Left lung (tissue), 10 donors: ENCODE results near the gene FA2H. TPM values are rescaled to one million over a fixed set of nuclear protein-coding genes. Genes with fewer than 3 reads are reported as not detected.

Experiments used
- ATAC-seq: fragments of 200-7000 bp; cut with Tn5 transposase; one replicate; pipeline ENCODE4 v1.9.1; 2020; ENCODE audit warnings: moderate library complexity
- DNase-seq, 4 donors: peaks; one replicate each; pipeline ENCODE4 v3.0.0-alpha.2; 2013 to 2020
- H3K27ac ChIP-seq, 2 donors: fragments of 200-600 bp; sonication (generic) in 1 of 2; one replicate each; pipeline versions ENCODE4 v1.5.0 to v1.8.0; 2020 to 2021
- H3K27me3 ChIP-seq, 2 donors: fragments of 200-600 bp; sonication (generic) in 1 of 2; one replicate each; pipeline versions ENCODE4 v1.5.0 to v1.8.0; 2020 to 2021
- H3K36me3 ChIP-seq, 2 donors: fragments of 200-600 bp; sonication (generic) in 1 of 2; one replicate each; pipeline versions ENCODE4 v1.5.0 to v1.8.0; 2020 to 2021
- H3K4me1 ChIP-seq, 2 donors: fragments of 200-600 bp; one replicate each; pipeline ENCODE4 v1.8.0; 2021
- H3K4me3 ChIP-seq, 2 donors: fragments of 200-600 bp; sonication (generic) in 1 of 2; one replicate each; pipeline versions ENCODE4 v1.5.0 to v1.8.0; 2020 to 2021; ENCODE audit warnings: mild to moderate bottlenecking in 1 of 2
- H3K9me3 ChIP-seq, 2 donors: fragments of 200-600 bp; sonication (generic) in 1 of 2; one replicate each; pipeline versions ENCODE4 v1.5.0 to v1.8.0; 2020 to 2021
- intact Hi-C, 2 donors: fragments of 100-400 bp; cut with DNase I; formaldehyde crosslinking; loops; one replicate each; pipeline versions ENCODE4 v1.11.2 to v1.14.2; 2022
- polyA plus RNA-seq, 6 donors: library from polyadenylated mRNA; unstranded; fragments of 120-200 nt; gene quantifications; one replicate each; pipeline ENCODE4 v1.2.1, GENCODE V29; 2013; ENCODE audit not compliant: insufficient read length in 6 of 6
- total RNA-seq, 2 donors: library from RNA; stranded (reverse); fragmentation: NEBNext Ultra II Directional; extraction: Animal tissue kit (Norgen Biotek cat#: 25700); gene quantifications; one replicate each; pipeline ENCODE4 v1.2.1, GENCODE V29; 2021
- TF ChIP-seq, protein P1 (sequence below), 2 donors: fragments of 200-600 bp; sonication (generic) in 1 of 2; IDR thresholded peaks; one replicate each; pipeline versions ENCODE4 v1.5.0 to v1.8.0; 2021; ENCODE audit warnings: antibody characterized with exemption in 2 of 2
- donor health status: DM: no; HTN: yes; CAD: no.
- donor health status: DM: no; HTN: no; CAD: no.

FA2H gene
- total and polyA plus RNA-seq, 8 donors = 3.3 to 7.3 (median 5.6) TPM

DNA sequence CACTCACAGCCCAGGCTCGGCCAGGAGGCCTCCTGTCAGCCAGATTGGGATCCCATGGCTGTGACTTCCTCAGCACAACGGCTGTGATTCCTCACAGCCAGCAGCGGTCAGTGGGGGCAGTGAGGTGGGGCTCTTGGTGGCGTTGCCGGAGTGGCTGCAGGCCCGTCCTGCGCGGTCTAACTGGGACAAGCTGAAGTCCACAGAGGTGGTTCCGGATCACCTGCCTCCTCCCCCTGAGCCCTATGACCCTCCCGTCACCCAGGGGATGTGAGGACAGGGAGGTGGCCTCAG, 39.5 kb downstream of the FA2H start:
- no peaks in the 10 kb centered on the region for H3K4me1 ChIP-seq
- no peaks in the 10 kb centered on the region for H3K27me3 ChIP-seq
- peak in 2 of 4 donors; percentile 12 to 44 for DNase-seq
- TF ChIP-seq, protein P1, sequence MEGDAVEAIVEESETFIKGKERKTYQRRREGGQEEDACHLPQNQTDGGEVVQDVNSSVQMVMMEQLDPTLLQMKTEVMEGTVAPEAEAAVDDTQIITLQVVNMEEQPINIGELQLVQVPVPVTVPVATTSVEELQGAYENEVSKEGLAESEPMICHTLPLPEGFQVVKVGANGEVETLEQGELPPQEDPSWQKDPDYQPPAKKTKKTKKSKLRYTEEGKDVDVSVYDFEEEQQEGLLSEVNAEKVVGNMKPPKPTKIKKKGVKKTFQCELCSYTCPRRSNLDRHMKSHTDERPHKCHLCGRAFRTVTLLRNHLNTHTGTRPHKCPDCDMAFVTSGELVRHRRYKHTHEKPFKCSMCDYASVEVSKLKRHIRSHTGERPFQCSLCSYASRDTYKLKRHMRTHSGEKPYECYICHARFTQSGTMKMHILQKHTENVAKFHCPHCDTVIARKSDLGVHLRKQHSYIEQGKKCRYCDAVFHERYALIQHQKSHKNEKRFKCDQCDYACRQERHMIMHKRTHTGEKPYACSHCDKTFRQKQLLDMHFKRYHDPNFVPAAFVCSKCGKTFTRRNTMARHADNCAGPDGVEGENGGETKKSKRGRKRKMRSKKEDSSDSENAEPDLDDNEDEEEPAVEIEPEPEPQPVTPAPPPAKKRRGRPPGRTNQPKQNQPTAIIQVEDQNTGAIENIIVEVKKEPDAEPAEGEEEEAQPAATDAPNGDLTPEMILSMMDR (IDR thresholded peaks at IDR 0.05) = no peak
- no peak overlapping the region for H3K27ac ChIP-seq
- H3K9me3 ChIP-seq = no peaks in the 10 kb centered on the region
- intact Hi-C loops = no loop called here
- no peak overlapping the region for H3K4me3 ChIP-seq
- no peak for ATAC-seq
- no peaks in the 10 kb centered on the region for H3K36me3 ChIP-seq

DNA sequence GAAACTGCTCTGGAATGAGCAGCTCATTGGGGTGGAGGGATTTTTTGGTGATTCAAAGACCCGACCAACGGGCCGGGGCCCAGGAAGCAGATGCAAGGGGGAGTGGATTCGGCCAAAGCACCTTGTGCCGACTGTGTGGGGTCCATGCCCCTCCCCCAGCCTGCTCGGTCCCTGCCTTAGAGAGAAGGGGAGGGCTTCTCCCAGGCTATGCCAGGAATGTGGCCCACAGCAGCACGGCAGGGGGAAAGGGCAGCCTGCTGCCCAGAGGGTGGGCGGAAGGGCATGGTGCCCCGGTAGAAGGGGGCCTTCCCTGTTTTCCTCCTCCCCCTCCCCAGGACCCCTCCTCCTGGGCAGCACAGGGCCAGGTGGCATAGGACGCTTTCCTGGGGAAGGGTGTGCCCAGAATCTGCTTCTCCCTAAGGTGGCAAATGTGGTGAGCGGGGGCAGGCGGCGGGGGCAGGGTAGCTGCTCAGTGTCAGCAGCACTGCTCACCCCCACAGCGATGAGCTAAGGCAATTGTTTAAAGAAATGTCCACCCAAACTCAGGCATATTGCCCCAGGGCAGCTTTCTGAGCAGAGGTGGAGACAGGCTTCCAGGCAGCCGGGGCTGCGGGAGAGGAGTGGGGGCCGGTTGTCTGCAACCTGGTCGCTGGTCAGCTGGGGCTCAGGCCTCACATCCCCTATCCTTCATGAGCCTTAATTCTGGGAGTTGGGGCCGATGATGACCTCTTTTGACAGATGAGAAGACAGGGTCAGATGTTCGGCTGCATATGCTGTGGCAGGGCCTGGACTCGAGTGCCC, 40.1 kb downstream of the FA2H start:
- Histone ChIP-seq H3K9me3 (no peaks in the 10 kb centered on the region), H3K27ac (no peak overlapping the region), H3K4me3 (no peak overlapping the region), H3K36me3 (no peaks in the 10 kb centered on the region), H3K27me3 (no peaks in the 10 kb centered on the region), H3K4me1 (no peaks in the 10 kb centered on the region)
- ATAC-seq = no peak
- intact Hi-C loops = no loop called here
- no peak for DNase-seq
- TF ChIP-seq, protein P1 (IDR thresholded peaks at IDR 0.05) = no peak

DNA sequence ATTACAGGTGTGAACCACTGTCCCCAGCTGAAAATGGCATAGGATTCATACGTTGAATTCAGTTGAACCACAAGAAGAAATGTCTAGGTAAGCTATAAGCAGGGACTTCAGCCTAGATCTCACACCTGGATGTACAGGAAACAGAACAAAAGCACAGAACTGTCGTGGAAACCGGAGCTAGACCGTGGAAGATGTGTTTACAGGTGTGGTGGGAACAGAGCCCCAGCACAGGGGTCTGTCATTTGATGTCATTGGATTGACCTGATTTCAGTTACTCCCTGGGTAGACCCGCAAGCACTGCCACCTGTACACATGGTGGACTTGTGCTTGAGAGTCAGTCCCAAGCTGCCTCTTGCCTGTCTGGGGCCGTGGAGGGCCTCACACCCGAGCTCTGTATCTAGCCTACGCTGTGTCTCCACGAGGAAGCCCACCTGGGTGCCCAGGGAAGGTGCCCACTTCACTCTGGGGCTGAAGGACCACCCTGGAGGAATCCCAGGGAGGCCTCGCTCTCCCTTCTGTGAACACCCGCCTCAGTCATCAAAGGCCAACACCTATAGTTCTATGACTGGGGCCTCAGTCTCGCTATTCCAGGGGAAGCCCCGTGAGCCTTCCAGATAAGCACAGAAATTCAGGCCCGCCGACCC, 41.8 kb downstream of the FA2H start:
- H3K36me3 ChIP-seq = no peaks in the 10 kb centered on the region
- no peak overlapping the region for H3K4me3 ChIP-seq
- intact Hi-C loops = no loop called here
- DNase-seq (no peak), ATAC-seq (no peak)
- H3K27me3 ChIP-seq = no peaks in the 10 kb centered on the region
- TF ChIP-seq, protein P1 (IDR thresholded peaks at IDR 0.05) = no peak
- no peak overlapping the region for H3K27ac ChIP-seq
- H3K9me3 ChIP-seq = no peaks in the 10 kb centered on the region
- H3K4me1 ChIP-seq = no peaks in the 10 kb centered on the region

DNA sequence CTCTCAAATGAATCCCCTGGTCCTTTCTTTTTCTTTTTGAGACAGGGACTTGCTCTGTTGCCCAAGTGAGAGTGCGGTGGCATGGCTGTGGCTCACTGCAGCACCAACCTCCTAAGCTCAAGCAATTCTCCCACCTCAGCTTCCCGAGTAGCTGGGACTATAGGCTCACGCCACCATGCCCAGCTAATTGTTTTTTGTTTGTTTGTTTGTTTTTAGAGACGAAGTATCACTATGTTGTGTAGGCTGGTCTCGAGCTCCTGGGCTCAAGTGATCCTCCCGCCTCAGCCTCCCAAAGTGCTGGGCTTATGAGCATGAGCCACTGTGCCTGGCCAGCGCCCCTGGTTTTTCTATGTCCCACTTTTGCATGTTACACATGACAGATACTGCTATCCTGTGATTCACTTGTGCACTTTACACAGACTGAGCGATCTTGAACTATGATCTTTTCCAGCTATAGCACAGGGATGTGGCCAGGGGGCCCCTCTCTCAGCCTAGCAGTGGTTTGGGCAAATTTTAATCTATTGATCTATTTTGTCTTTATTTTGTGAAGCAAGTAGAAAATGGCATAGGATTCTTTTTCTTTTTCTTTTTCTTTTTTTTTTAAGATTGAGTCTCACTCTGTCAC, 42.7 kb downstream of the FA2H start:
- no peak for ATAC-seq
- H3K9me3 ChIP-seq = peaks cover 0 to 5% of the 10 kb centered on the region in 2 donors
- TF ChIP-seq, protein P1 (IDR thresholded peaks at IDR 0.05) = no peak
- no peak for DNase-seq
- no peaks in the 10 kb centered on the region for H3K36me3 ChIP-seq
- H3K4me3 ChIP-seq = no peak overlapping the region
- intact Hi-C loops = no loop called here
- H3K27ac ChIP-seq = no peak overlapping the region
- H3K27me3 ChIP-seq = no peaks in the 10 kb centered on the region
- H3K4me1 ChIP-seq = no peaks in the 10 kb centered on the region
